GM19395 (cell line): ENCODE data around the gene SESN2.

ENCODE experiments used
- ATAC-seq: cut with Tn5 transposase; IDR thresholded peaks from one replicate; pipeline ENCODE4 v1.9.1; 2021; ENCODE audit warnings: mild to moderate bottlenecking, moderate library complexity; ENCODE audit not compliant: unreplicated experiment

The SESN2 gene

GRCh38 chr1:28282426-28283407 lies 23.4 kb downstream of the SESN2 start:
- no peak for ATAC-seq

DNA sequence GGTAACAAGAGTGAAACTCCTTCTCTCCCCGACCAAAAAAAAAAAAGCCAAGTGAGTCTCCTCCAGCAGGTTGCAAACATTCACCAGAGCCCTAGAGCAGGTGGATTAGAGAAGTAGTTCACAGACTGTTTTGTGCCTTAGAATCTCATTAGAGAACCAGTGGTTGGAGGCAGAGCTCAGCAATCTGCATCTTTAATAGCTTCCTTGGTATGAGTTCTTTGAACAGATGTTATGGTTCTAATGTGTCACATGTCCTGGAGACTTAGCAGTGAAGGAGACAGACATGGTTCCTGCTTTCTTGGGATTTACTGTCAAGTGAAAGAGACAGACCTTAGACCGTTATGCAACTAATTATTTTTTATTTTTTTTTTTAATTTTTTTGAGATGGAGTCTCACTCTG lies 26.8 kb downstream of the SESN2 start:
- no peak for ATAC-seq

GRCh38 chr1:28288487-28288886 lies 29.2 kb downstream of the SESN2 start:
- no peak for ATAC-seq

DNA sequence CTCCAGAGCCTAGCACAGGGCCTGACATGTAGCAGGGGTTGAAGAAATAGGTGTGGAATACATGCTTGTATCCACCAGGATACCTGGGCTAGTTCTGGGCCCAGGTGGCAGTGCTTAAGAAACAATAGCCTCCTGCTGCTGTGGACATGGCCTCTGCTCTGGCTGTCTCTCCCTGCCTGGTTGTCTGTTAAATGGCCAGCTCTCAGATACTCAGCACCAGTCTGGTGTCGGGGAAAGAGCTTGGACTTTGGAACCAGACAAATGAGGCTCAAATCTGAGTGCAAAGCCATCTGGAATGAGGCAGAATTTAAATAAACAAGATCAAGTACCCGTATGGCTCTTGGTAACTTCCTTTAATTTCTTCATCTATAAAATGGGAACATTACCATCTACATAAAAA lies 31.5 kb downstream of the SESN2 start:
- no peak for ATAC-seq

GRCh38 chr1:28291711-28292110 lies 32.4 kb downstream of the SESN2 start:
- no peak for ATAC-seq

- no peak for ATAC-seq
These were observed 36.6 kb downstream of the SESN2 start for GRCh38 chr1:28295936-28296335.

DNA sequence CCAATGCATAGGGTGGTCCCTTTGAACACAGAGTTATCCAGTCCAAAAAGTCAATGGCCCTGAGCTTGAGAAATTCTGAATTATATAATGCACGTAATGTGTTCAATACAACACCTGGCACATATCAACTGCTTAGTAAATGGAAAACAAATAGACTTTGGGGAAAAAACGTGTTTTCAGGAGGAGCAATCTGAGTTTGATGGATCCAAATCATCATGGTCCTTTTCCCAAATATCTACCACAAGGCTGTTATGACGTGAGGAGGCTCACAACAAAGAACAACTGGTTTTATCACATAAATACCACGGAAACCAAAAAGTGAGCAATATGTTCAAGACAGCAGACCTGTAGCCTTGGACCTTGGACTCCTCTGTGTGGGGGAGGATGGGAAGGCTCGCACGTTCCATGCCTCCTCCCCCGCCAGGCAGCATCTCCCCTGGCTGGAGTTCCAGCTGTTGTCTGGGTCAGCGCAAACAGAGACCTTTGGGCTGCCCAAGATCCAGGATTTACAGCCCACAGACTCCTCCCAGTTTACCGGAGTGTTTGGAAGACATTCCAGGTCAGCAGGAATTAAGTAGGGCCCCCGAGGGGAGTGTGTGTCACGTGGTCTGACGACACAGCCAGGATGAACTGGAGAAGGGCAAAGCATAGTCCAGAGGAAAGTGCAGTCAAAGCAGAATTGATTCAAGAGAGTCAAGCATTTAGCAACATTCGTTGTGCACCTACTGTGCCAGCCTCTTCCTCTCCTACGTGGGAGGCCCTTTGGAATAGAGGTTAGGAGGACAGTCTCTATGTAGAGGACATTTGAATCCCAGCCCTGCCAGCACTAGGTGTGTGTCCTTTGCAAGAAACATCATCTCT lies 37.3 kb downstream of the SESN2 start:
- ATAC-seq, result no peak

- no peak for ATAC-seq
These were observed 38.5 kb downstream of the SESN2 start for GRCh38 chr1:28297826-28298225.

DNA sequence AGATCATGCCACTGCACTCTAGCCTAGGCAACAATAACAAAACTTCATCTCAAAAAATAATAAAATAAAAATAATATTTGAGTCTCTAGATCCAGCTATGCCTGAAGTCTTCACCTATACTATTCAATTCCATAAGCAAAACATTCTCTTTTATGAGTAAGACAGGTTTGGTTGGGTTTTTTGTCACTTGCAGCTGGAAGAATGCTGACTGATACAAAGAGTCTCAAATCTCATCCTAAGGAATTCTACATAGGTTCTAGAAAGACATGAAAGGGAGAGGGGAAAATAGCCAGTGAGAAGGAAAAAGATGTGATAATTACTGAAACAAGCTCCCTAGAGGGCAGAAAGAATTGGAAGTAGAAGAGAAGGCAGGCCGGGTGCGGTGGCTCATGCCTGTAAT lies 39.1 kb downstream of the SESN2 start:
- no peak for ATAC-seq

DNA sequence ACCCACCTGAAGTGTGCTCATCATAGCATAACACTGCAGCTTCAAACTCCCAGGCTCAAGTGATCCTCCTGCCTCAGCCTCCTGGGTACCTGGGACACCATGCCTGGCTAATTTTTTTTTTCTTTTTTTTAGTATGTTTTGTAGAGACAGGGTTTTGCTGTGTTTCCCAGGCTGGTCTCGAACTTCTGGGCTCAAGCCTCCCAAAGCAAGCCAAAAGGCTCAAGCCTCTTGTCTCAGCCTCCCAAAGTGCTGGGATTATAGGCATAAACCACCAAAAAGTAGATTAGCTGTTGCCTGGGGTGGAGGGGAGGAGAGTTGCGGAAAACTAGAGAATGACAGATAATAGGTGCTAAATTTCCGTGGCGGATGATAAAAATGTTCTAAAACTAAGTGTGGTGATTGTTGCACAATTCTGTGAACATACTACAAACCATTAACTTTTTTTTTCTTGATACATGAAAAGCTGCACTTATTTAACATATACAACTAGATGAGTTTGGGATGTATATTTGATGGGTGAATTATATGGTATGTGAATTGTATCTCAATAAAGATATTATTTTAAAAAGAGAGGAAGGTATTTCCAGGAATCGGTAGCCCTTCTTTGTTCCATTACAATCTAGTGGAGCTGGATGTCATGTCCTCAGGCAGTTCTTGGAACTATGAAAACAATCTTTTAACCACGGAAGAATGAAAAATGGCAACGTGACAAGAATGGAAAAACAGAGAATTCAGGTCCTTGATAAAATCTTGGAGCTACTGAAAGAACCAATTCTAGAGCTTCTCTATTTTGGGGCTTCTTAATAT lies 42.3 kb downstream of the SESN2 start:
- ATAC-seq, result no peak

DNA sequence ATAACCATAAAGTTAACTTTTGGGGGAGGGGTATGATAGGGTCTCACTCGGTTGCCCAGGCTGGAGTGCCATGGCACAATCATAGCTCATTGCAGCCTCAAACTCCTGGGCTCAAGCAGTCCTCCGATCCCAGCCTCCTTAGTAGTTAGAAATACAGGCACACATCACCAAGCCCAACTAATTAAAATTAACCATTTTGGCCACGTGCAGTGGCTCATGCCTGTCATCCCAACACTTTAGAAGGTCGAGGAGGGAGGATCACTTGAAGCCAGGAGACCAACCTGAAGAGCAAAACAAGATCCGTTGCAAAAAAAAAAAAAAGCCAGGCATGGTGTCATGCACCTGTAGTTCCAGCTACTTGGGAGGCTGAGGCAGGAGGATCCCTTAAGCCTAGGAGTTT lies 42.9 kb downstream of the SESN2 start:
- ATAC-seq, result no peak

GRCh38 chr1:28306301-28306949 lies 47.1 kb downstream of the SESN2 start:
- ATAC-seq, result no peak

- no peak for ATAC-seq
These were observed 49.4 kb downstream of the SESN2 start for GRCh38 chr1:28308750-28309149.

GRCh38 chr1:28309702-28310101 lies 50.4 kb downstream of the SESN2 start:
- ATAC-seq, result no peak

DNA sequence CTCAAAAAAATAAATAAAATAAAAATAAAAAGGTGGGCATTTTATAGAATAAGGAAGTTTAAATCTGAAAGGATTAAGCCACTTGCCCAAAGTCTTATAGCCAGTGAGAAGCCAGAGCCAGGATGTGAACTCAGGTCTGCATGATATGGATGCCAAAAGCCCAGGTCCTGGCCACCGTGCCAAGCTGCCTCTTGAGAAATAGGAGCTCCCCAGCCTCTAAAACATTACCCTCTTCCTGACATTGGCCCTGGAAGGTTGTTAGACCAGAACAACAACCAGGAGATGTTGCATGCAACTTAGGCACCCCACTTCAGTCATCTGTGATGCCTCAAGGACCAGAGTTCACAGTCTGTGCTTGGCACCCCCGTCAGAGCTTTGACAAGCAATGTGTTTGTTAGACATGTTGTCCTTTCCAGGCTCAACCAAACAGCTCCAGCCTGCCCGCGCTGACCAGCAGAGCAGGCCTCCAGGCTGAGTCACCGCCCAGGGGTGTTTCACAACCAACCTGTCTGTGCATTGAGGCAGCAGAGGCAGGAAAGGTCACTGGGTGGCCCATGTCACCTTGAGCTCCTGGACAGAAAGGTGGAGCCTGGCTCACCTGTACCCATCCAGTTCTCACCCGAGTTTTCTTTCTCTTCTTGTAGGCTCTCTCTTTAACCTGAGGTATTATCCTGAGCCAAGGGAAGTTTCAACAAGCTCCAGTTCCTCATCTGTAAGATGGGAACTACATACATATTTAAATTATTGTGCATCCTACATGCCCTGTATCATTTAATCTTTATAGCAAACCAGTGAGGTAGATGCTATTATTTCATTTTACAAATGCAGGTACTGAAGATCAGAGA lies 54.6 kb downstream of the SESN2 start:
- ATAC-seq, result no peak

DNA sequence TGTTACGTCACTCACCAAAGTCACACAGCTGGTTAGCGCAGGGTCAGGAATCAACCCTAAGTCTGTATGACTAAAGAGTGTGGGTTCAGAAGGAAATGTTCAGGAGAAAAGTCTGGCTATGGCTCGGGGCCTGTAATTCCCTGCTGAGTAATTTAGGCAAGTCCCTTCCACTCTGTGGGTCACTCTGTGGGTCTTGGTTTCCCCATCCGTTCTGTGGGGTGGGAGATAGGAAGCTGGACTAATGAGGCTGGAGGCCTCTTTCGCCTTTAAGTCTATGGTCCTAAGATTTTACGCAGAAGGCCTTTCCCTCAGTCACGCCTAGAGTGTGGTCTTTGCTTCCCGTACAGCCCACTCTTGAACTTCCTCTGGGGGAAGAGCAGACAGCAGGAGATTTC lies 55.2 kb downstream of the SESN2 start:
- no peak for ATAC-seq

DNA sequence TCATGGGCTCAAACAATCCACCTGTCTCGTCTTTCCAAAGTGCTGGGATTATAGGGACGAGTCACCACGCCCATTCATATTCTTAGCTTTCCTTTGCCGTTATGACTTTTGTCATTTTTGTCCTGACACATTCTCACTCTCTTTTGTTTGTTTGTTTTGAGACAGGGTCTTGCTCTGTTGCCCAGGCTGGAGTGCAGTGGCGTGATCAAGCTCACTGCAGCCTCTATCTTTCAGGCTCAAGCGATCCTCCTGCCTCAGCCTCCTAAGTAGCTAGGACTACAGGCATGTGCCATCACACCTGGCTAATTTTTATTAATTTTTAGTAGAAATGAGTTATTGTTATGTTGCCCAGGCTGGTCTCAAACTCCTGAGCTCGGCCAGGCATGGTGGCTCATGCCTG lies 57.7 kb downstream of the SESN2 start:
- ATAC-seq, result no peak

DNA sequence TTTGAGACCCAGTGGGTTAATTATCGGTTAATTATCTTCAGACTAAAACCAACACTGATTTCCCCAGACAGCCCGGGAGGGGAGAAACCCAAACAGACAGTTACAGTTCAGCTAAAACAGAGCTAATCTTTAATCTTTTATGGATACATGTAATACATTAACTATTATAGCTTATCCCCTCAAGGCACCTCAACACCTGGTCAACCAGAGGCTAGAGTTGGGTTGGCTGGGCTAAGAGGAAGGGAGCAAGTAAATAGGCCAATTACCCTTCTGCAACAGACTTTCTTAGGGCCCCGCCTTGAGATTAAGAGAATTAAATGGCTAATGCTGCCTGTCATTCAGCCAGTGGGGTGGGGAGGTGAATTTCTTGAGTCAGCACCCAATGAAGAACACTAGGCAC lies 62.9 kb downstream of the SESN2 start:
- no peak for ATAC-seq

DNA sequence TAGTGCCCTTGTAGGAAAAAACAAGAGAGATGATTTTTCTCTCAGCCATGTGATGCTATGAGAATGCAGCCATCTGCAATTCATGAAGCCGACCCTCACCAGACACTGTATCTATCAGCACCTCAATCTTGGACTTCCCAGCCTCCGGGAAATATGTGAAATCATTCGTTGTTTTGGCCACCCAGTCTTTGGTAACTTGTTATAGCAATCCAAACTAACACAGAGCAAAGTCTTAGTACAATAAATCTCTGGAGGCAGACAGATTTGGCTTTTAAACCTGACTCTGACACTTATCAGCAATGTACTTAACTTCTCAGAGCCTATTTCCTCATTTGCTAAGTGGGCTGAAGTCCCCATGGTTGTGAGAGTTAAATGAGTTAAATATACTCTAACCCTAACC lies 64.4 kb downstream of the SESN2 start:
- ATAC-seq, result no peak

DNA sequence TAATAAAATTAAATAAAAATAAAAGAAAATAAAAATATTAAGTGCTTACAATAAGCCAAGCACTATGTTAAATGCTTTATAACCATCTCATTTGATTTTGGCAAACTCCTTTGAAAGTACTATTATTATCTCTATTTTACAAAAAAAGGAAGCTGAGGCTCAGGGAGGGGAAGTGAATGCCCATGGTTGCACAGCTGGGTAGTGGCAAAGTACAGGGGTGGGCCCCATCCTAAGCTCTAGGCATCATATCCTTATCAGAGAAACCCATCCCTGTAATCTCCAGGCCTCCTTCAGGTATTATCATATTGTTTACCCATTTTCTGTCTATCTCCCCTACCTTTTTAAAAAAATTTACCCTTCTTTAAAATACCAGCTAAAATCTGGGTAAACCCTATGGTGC lies 67.2 kb downstream of the SESN2 start:
- ATAC-seq, result no peak
